Astrocyte (in vitro differentiated cells and primary cell): ENCODE measurements around the gene UNC5B.

Experiments used
- CTCF ChIP-seq: IDR thresholded peaks from 2 replicates; pipeline ENCODE4 v1.5.1; 2011; ENCODE audit warnings: low read depth, mild to moderate bottlenecking, inconsistent platforms, low read length, moderate library complexity; ENCODE audit not compliant: insufficient read depth
- EZH2 ChIP-seq: IDR thresholded peaks from 2 replicates; pipeline ENCODE4 v1.6.1; 2012; ENCODE audit warnings: mild to moderate bottlenecking, low read length, inconsistent platforms; ENCODE audit not compliant: insufficient read depth

- TF ChIP-seq CTCF, result no peak
- no peak for TF ChIP-seq EZH2
Observed at GRCh38 chr10:71295641-71296040, 83.3 kb downstream of the UNC5B start.
